Fibroblast of skin of left quadriceps (primary cell): ENCODE results near the gene SCG2.

Experiments
- DNase-seq, 2 experiments: peaks; one replicate each; pipeline ENCODE4 v3.0.0-alpha.2; 2013; ENCODE audit warnings: low read depth in 2 of 2

Gene SCG2

DNA sequence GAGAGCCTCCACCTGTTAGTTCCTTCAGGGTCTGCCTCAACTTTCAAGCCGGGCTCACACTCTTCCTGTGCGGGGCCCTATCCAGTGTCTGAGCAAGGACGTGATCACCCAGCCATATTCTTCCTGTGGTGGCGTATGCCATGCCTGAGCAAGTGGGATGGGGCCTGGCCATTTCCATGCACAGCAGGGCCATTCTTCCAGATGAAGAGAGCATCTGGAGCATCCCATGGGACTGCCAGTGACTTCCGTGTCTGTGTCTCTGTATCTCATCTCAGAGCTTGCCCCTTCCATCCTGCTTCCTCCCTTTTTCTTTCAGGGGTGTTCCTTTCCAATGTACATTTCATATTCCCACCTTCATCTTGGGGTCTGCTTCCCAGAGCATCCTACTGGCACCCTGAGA, 20.2 kb downstream of the SCG2 start:
- DNase-seq, result no peak

DNA sequence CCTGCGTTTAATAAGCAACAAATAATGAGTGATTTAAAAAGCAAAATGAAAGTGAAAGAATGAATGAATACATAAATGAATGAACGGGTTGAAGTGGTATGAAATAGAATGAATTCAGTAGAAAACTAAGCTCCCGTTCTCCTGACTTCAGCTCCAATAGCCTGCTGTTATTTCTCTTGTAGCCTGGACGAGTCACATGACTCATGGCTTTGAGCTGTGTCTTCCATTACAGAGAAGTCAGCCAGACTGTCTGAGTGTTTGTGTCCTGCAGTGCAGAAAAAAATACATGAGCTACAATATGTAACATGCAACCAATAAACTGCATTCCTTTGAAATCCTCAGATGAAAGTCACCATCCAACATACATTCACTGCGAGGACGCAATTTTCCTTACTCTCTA, 21.2 kb downstream of the SCG2 start:
- DNase-seq, result peak; percentile 52 to 57

DNA sequence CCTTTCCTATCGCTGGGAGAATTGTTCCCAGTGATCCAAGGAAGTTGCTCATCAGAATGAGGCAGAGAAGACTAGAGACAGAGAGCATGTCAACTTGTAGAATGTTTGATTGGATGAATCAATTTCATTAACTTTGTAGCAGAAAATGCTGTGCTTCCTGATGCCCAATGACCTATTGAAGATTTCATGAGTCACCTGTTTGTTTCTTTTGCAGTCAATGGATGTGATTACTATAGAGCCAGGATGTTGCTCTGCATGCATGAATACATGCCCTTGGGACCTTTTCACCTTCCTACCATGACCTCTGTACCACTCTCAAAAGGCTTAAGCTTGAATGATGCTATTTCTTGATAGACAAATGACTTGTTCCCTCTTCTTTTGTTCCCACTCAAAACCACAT, 23.3 kb downstream of the SCG2 start:
- DNase-seq, result no peak

DNA sequence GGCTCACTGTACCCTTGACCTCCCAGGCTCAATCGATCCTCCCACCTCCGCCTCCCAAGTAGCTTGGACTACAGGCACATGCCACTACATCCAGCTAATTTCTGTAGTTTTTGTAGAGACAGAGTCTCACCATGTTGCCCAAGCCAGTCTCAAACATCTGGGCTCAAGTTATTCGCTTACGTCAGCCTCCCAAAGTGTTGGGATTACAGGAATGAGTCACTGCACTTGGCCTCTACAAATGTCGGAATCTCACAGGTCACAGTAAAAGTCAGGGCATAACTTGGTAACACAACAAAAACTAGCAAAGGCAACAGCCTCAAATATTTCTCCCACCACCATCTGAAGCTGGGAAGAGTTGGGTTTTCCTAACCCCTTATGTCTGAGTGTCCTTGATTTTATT, 25.3 kb downstream of the SCG2 start:
- DNase-seq, result peak; percentile 84 to 86

DNA sequence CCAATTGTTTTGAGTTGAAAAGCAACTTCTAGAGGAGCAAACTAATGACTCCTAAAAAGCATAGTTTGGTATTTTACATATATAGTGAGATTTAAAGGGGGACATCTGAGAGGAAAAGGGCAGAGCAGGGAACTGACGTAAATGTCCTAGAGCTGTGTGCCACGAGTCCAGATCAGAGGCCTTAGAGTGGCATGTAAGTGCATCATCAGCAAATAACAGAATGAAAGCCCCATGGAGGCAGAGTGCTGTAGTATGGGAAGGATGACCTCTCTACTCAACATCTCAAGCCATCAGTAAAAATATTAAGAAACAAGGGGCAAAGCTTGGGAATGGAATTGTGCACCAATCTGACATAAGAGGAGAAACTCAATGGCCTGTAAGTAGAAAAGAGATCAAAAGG, 31.4 kb downstream of the SCG2 start:
- no peak for DNase-seq

DNA sequence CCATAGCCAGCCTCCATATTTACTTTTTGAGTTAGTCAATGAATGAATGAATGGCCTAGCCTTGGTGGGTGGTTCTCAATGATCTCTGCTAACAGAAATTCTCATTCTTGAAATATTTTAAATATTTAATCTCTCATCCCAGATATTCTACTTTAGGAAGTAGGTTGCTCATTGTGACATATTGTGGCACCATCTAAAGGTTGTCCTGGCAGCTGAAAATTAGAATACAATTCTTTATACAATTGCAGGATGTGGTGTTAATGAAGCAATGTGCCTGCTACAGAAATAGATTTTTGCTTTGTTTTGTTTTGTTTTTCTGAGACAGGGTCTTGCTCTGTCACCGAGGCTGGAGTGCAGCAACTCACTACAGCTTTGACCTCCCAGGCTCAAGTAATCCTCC, 35.8 kb downstream of the SCG2 start:
- no peak for DNase-seq

DNA sequence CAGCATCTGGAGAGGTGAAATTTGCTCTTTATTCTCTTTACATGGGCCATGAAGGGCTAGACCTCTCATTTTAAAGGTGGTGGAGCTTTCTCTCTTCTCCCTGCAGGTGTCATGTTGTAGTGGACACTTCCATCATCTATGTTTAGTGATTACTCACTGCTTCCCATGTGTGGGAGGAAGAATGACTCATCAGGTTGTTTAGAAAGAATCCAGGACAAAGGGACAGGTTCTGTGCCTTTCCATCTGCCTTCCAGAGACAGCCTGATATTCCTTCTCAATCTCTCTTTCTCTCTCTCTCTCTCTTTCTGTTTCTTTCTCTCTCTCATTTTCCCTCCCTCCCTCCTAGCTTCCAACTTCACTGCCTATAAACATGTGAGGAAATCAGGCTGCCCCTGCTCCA, 38.7 kb downstream of the SCG2 start:
- peak; percentile 29 to 37 for DNase-seq

DNA sequence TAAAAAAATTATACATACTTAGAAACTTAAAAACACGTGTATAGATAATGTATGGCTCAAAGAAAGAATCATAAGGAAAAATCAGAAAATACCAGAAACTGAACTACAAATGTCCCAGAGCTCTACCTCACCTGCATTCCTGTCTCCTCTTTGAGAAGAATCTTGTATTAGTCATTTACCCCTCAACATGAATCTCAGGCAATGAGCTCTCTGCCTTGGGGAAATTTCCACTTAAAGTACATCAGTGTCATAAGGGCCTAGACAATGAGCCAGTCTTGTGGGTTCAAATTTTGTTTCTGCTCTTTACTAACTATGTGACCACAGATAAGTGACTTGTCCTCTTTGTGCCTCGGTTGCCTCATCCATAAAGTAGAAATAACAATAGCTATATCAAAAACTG, 40.1 kb downstream of the SCG2 start:
- DNase-seq, result no peak

DNA sequence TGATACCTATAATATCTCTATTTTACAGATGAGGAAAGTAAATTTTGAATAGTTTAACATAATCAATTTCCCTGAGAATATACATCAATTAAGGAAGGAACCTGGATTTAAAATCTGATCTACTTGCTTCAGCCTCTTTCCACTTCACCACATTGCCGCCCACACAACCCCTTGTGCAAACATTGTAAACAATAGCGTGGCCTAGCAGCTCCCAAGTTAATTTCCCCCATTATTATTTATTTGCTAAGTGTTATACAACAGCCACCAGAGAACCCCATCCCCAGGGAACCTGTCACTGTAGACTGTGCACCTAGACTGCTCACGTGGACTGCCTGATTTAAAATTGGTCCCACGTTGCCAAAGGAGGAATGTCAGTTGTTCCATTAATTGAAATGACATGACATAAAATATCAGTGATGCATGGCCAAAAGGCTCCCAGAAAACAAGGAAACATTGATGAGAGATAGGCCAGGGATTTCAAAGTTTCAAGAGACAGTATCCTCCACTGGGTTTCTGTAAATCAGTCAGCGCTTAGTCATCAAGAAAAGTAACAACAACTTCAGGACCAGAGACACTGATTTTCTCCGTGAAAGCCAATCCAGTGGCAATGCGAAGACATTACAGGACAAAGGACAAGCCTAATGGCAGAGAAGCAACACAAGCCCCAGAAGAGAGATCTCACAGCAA, 41.3 kb downstream of the SCG2 start:
- DNase-seq, result no peak

DNA sequence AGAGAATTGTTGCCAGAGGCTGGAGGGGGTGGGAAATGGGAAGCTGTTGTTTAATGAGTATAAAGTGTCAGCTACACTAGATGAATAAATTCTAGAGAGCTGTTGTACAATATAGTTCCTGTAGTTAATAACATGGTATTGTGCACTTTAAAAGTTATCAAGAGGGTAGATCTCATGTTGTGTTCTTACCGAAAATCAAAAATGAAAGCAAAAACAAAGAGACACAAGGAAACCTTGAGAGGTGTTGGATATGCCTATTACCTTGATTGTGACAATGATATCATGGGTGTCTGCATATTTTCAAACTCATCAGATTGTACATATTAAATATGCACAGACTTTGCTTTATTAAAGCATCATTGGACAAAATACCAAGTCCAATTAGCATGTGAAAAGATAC, 43.2 kb downstream of the SCG2 start:
- DNase-seq, result no peak

DNA sequence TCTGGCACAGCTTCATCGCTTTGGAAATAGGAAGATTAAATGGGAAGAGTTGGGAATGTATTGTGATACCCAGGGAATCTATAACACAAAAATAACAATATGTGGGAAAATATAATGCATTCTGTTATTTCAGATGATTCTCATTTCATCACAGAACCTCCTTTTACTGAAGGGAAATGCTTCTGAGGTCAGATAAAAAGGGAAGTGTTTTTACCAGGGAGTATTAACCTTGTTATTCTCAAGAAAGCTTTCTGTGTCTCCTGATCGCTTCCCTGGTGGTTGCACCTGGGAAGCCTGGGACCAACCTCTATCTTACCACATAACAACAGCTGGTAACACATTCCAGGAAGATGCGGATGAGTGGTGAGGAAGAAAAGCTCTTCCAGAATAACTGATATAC, 47.2 kb downstream of the SCG2 start:
- DNase-seq, result no peak

DNA sequence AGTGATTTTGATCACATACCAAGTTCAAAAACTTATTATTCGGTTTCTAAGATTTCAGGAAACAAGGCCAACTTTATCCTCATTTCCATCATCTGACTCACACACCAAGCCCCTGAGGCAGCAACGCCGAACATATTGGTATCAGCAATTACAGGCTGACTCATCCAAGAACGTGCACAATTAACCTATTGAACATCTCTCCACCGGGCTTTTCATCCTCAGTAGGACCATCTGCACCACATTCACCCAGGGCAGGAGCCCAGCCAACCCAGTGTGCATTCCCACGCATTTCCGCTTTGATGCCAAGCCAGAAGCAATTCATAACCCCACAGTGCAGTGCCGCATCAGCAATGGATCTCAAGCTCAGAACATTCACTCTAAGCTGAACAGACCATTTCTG, 52.9 kb downstream of the SCG2 start:
- DNase-seq, result peak; percentile 88 to 91

DNA sequence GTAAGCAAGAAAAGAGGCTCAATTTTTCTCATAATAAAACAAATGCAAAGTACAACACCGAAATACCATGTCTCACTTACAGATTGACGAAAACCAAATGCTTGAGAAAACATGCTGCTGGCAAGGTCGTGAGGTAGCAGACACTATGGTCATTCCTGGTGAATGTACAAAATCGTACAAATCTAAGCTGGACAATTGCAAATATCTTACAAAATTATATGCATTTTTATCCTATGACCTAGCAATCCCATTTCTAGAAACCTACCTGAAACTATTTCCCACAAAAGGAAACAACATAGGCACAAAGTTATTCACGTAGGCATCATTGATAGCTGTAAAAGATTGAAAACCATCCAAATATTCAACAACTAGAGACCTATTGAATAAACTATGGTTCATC, 54.0 kb downstream of the SCG2 start:
- no peak for DNase-seq
